IMR-90 (cell line): ENCODE results near the gene HFM1. TPM values are rescaled to one million over a fixed set of nuclear protein-coding genes. Genes with fewer than 3 reads are reported as not detected.

Source experiments
- ATAC-seq: fragments of 200-7000 bp; cut with Tn5 transposase; 2 replicates; pipeline ENCODE4 v1.9.1; 2020; ENCODE audit warnings: low read depth, mild to moderate bottlenecking, moderate library complexity
- BruUV-seq: library from RNA; stranded (reverse); fragments of 400-500 nt; replicated peaks from 2 replicates; lab custom pipeline; 2021; lab: Mats Ljungman, UMichigan
- CTCF ChIA-PET: fragments of 300-600 bp; formaldehyde crosslinking; extraction: SDS; loops from one replicate; lab custom pipeline; 2021; ENCODE audit warnings: antibody characterized with exemption; lab: Yijun Ruan, JAX
- POLR2A ChIA-PET: fragments of 300-600 bp; sonication (Branson Sonifier 250); formaldehyde crosslinking; loops from one replicate; lab custom pipeline; 2022; ENCODE audit warnings: antibody characterized with exemption; ENCODE audit not compliant: unreplicated experiment; lab: Charles Lee
- DNase-seq: peaks from one replicate; pipeline ENCODE4 v3.0.0; 2013
- H2AFZ ChIP-seq: replicated peaks from 2 replicates; pipeline ENCODE3; 2013; ENCODE audit warnings: low read length, mild to moderate bottlenecking; ENCODE audit not compliant: poor library complexity
- H2AK5ac ChIP-seq: 2 replicates; pipeline ENCODE4 v1.6.1; 2013; ENCODE audit warnings: low read depth, low read length, inconsistent platforms
- H2AK9ac ChIP-seq: replicated peaks from 2 replicates; pipeline ENCODE3; 2013; ENCODE audit warnings: mild to moderate bottlenecking, low read depth, low read length, moderate library complexity; ENCODE audit not compliant: poor library complexity
- H2BK120ac ChIP-seq: 2 replicates; pipeline ENCODE4 v1.6.1; 2013; ENCODE audit warnings: low read depth, low read length, inconsistent platforms
- H2BK15ac ChIP-seq: 3 replicates; pipeline ENCODE4 v1.6.1; 2013; ENCODE audit warnings: low read depth, low read length, inconsistent platforms
- H2BK20ac ChIP-seq: 2 replicates; pipeline ENCODE4 v1.6.1; 2013; ENCODE audit warnings: low read depth, mild to moderate bottlenecking, inconsistent platforms, low read length, moderate library complexity
- H2BK5ac ChIP-seq: 2 replicates; pipeline ENCODE4 v1.6.1; 2013; ENCODE audit warnings: mild to moderate bottlenecking, low read depth, low read length, inconsistent platforms; ENCODE audit not compliant: poor library complexity, severe bottlenecking
- H3K14ac ChIP-seq: replicated peaks from 2 replicates; pipeline ENCODE4 v1.6.1; 2013; ENCODE audit warnings: low read depth, low read length, inconsistent platforms
- H3K18ac ChIP-seq: 2 replicates; pipeline ENCODE4 v1.6.1; 2013; ENCODE audit warnings: low read depth, low read length, control low read depth
- H3K23ac ChIP-seq: 2 replicates; pipeline ENCODE4 v1.6.1; 2013; ENCODE audit warnings: low read depth, low read length, inconsistent platforms
- H3K27ac ChIP-seq: 2 replicates; pipeline ENCODE4 v1.5.1; 2013; ENCODE audit warnings: mild to moderate bottlenecking, control low read depth, low read length; ENCODE audit not compliant: insufficient read depth
- H3K27me3 ChIP-seq: 2 replicates; pipeline ENCODE4 v1.6.1; 2013; ENCODE audit warnings: low read length; ENCODE audit not compliant: control insufficient read depth, insufficient read depth
- H3K36me3 ChIP-seq: 2 replicates; pipeline ENCODE4 v1.6.1; 2013; ENCODE audit warnings: low read length, mixed read lengths; ENCODE audit not compliant: control insufficient read depth, insufficient read depth
- H3K4ac ChIP-seq: 2 replicates; pipeline ENCODE4 v1.6.1; 2013; ENCODE audit warnings: low read depth, low read length, inconsistent platforms
- H3K4me1 ChIP-seq: 2 replicates; pipeline ENCODE4 v1.6.1; 2013; ENCODE audit warnings: low read length, mixed read lengths; ENCODE audit not compliant: control insufficient read depth, insufficient read depth
- H3K4me2 ChIP-seq: 2 replicates; pipeline ENCODE4 v1.6.1; 2013; ENCODE audit warnings: low read depth, mild to moderate bottlenecking, control low read depth, low read length, moderate library complexity
- H3K4me3 ChIP-seq: 2 replicates; pipeline ENCODE4 v1.5.1; 2013; ENCODE audit warnings: low read depth, mild to moderate bottlenecking, control low read depth, low read length, moderate library complexity; ENCODE audit not compliant: insufficient read depth
- H3K56ac ChIP-seq: 2 replicates; pipeline ENCODE4 v1.6.1; 2013; ENCODE audit warnings: low read length, inconsistent platforms; ENCODE audit not compliant: insufficient read depth; ENCODE audit errors: extremely low read depth
- H3K79me1 ChIP-seq, 2 experiments: 2 replicates each; pipeline ENCODE4 v1.6.1; 2013; ENCODE audit warnings: low read length in 2 of 2, inconsistent platforms in 1 of 2, low read depth in 1 of 2
- H3K9ac ChIP-seq: 2 replicates; pipeline ENCODE4 v1.6.1; 2013; ENCODE audit warnings: low read depth, low read length, control low read depth
- H3K9me1 ChIP-seq: 2 replicates; pipeline ENCODE4 v1.6.1; 2013; ENCODE audit warnings: low read length, inconsistent platforms; ENCODE audit not compliant: insufficient read depth
- H3K9me3 ChIP-seq: 2 replicates; pipeline ENCODE4 v1.6.1; 2013; ENCODE audit warnings: low read length; ENCODE audit not compliant: control insufficient read depth, insufficient read depth
- H4K20me1 ChIP-seq: 2 replicates; pipeline ENCODE4 v1.6.1; 2013; ENCODE audit warnings: low read length, inconsistent platforms; ENCODE audit not compliant: insufficient read depth
- H4K5ac ChIP-seq: 2 replicates; pipeline ENCODE4 v1.6.1; 2013; ENCODE audit warnings: mild to moderate bottlenecking, low read depth, low read length, control low read depth
- H4K8ac ChIP-seq, 2 experiments: 2 replicates each; pipeline ENCODE4 v1.6.1; 2013; ENCODE audit warnings: low read depth in 2 of 2, low read length in 2 of 2, control low read depth in 1 of 2, inconsistent platforms in 1 of 2
- H4K91ac ChIP-seq: 2 replicates; pipeline ENCODE4 v1.6.1; 2013; ENCODE audit warnings: low read depth, low read length, inconsistent platforms; ENCODE audit not compliant: insufficient read depth
- CHD1 ChIP-seq: IDR thresholded peaks from 2 replicates; pipeline ENCODE4 v1.6.1; 2012; ENCODE audit warnings: low read depth, low read length, improper control_type of control experiment
- CTCF ChIP-seq: conservative IDR thresholded peaks from 2 replicates; pipeline ENCODE4 v1.5.1; 2012; ENCODE audit warnings: mild to moderate bottlenecking, low read depth, low read length, improper control_type of control experiment
- ELK1 ChIP-seq: fragments of 150-350 bp; IDR thresholded peaks from 2 replicates; pipeline ENCODE4 v1.6.1; 2016; ENCODE audit warnings: low read depth, mild to moderate bottlenecking, low read length, moderate library complexity, borderline replicate concordance
- MAFK ChIP-seq: IDR thresholded peaks from 2 replicates; pipeline ENCODE4 v1.6.1; 2012; ENCODE audit warnings: low read depth, low read length, improper control_type of control experiment
- RAD21 ChIP-seq: IDR thresholded peaks from 2 replicates; pipeline ENCODE4 v1.6.1; 2012; ENCODE audit warnings: low read length, improper control_type of control experiment
- RCOR1 ChIP-seq: IDR thresholded peaks from 2 replicates; pipeline ENCODE4 v1.6.1; 2012; ENCODE audit warnings: mild to moderate bottlenecking, low read length, improper control_type of control experiment; ENCODE audit not compliant: insufficient replicate concordance
- RFX5 ChIP-seq: IDR thresholded peaks from 2 replicates; pipeline ENCODE4 v1.8.0; 2012; ENCODE audit warnings: low read depth, mild to moderate bottlenecking, low read length, moderate library complexity
- WGBS, 2 experiments: methylation state at CpG; one replicate each; pipeline versions ENCODE4 v1.1.5 to v1.1.7; 2013; ENCODE audit warnings: missing lambda C conversion rate in 2 of 2; ENCODE audit not compliant: insufficient read length in 1 of 2; ENCODE audit errors: extremely low coverage in 2 of 2; 5-methylcytosine and 5-hydroxymethylcytosine counted together
- dilution Hi-C: fragments of 300-500 bp; cut with HindIII; formaldehyde crosslinking; loops from one replicate; pipeline ENCODE4 v1.14.3; 2018; ENCODE audit warnings: low sequenced_read_pairs; ENCODE audit not compliant: unreplicated experiment
- in situ Hi-C: fragments of 300-500 bp; cut with MboI; formaldehyde crosslinking; loops from 3 replicates; pipeline ENCODE4 v1.14.3; 2019; ENCODE audit warnings: low sequenced_read_pairs, inconsistent platforms, mixed read lengths
- intact Hi-C: fragments of 100-400 bp; cut with micrococcal nuclease; formaldehyde crosslinking; loops from 2 replicates; pipeline ENCODE4 v1.10.0; 2022
- polyA plus RNA-seq, 3 experiments: library from polyadenylated mRNA; depleted of rRNA; stranded (reverse); fragments of >200 nt; gene quantifications; 2 replicates each; pipeline ENCODE4 v1.2.3, GENCODE V29; 2012; ENCODE audit warnings: low replicate concordance in 1 of 3
- total RNA-seq: library from RNA; depleted of rRNA; stranded (reverse); fragments of >200 nt; gene quantifications from 2 replicates; pipeline ENCODE4 v1.2.3, GENCODE V29; 2012

Gene HFM1
- total and polyA plus RNA-seq, 2 of the 4 experiments (the other 2 are of a cell fraction): 0.15 to 0.18 TPM

GRCh38 chr1:91281782-91282181 lies 122.9 kb downstream of the HFM1 start:
- Histone ChIP-seq H3K4ac (no peak overlapping the region), H4K20me1 (no peaks in the 10 kb centered on the region), H3K4me3 (no peak overlapping the region), H3K4me1 (no peaks in the 10 kb centered on the region), H3K79me1 (no peaks in the 10 kb centered on the region), H3K18ac (no peak overlapping the region), H2AFZ (no peak overlapping the region), H3K9ac (no peak overlapping the region), H3K27ac (no peak overlapping the region), H3K14ac (no peak overlapping the region), H2BK15ac (no peak overlapping the region), H4K5ac (no peak overlapping the region), H3K36me3 (no peaks in the 10 kb centered on the region), H2BK120ac (no peak overlapping the region), H3K9me3 (no peaks in the 10 kb centered on the region), H3K4me2 (no peak overlapping the region), H2BK20ac (no peak overlapping the region), H4K8ac (no peak overlapping the region), H2AK5ac (no peak overlapping the region), H2AK9ac (no peak overlapping the region), H2BK5ac (no peak overlapping the region), H4K91ac (no peak overlapping the region), H3K9me1 (no peaks in the 10 kb centered on the region), H3K27me3 (no peaks in the 10 kb centered on the region; the same call in 1 of the 2 replicates), H3K23ac (no peak overlapping the region), H3K56ac (no peak overlapping the region)
- ATAC-seq (no peak), DNase-seq (no peak)
- in situ Hi-C loops (loop anchor here (10.0 kb wide), 2 partner anchors 213 to 643 kb away; no protein-coding TSS in a partner anchor), dilution Hi-C loops (no loop called here), intact Hi-C loops (loop anchor here (1.0 to 10.0 kb wide), 3 partner anchors 121 to 1013 kb away; partner anchors contain the start of genes GLMN and RPAP2)
- no TSS peak for BruUV-seq
- POLR2A ChIA-PET: no interaction called here
- TF ChIP-seq RCOR1: no peak
- no peak for TF ChIP-seq RAD21
- TF ChIP-seq RFX5: no peak
- TF ChIP-seq CTCF: no peak
- TF ChIP-seq ELK1: no peak
- peak; percentile 56 for TF ChIP-seq MAFK
- no peak for TF ChIP-seq CHD1
- CTCF ChIA-PET: interaction anchor here (1.0 kb wide), 1 partner anchor 119 kb away, joined by 7 read pairs; no protein-coding TSS in a partner anchor
- WGBS, 2 experiments: 67% methylated on average over 4 of the region's 6 CpGs; no CpG with 5 or more reads in 1 of the 2 experiments
